22Rv1 (cell line): ENCODE results near the gene AP5S1.

Experiments
- H3K27ac ChIP-seq: fragments of 450-650 bp; 2 replicates; pipeline ENCODE4 v1.5.1; 2017
- CTCF ChIP-seq: fragments of 450-650 bp; IDR thresholded peaks from 2 replicates; pipeline ENCODE4 v1.5.1; 2017; ENCODE audit warnings: mild to moderate bottlenecking
- ZFX ChIP-seq: fragments of 450-650 bp; IDR thresholded peaks from 2 replicates; pipeline ENCODE4 v1.6.1; 2017; ENCODE audit warnings: antibody characterized with exemption, borderline replicate concordance

Gene AP5S1

GRCh38 chr20:3781153-3781910, 39.0 kb upstream of the AP5S1 start, which contains the start of gene SPEF1:
SPEF1 (minus strand) TSS chr20:3781448; CDS start chr20:3781287, 161 bp downstream.
- peak within 1 kb of the TSS; percentile 80 for H3K27ac ChIP-seq
- peak; percentile 84 for TF ChIP-seq CTCF
- no peak for TF ChIP-seq ZFX

- no peak for TF ChIP-seq CTCF
- TF ChIP-seq ZFX, result no peak
- H3K27ac ChIP-seq, result peak overlapping the region; percentile 80
Measured at GRCh38 chr20:3782597-3782996, 37.8 kb upstream of the AP5S1 start.

GRCh38 chr20:3783068-3783489, 37.3 kb upstream of the AP5S1 start:
- peak overlapping the region; percentile 80 for H3K27ac ChIP-seq
- TF ChIP-seq ZFX, result no peak
- no peak for TF ChIP-seq CTCF

- H3K27ac ChIP-seq, result peak overlapping the region; percentile 80
- TF ChIP-seq CTCF, result no peak
- no peak for TF ChIP-seq ZFX
Measured at GRCh38 chr20:3783511-3784195, 36.7 kb upstream of the AP5S1 start.

- peak overlapping the region; percentile 80 for H3K27ac ChIP-seq
- TF ChIP-seq CTCF (no peak), ZFX (no peak)
Measured at GRCh38 chr20:3784216-3784853, 36.0 kb upstream of the AP5S1 start.

GRCh38 chr20:3784863-3785239, 35.5 kb upstream of the AP5S1 start:
- TF ChIP-seq CTCF (no peak), ZFX (no peak)

More at GRCh38 chr20:3784863-3785239, 35.5 kb upstream of the AP5S1 start:
- H3K27ac ChIP-seq, result peak overlapping the region; percentile 80
